Thyroid gland (tissue), 4 donors: ENCODE results near the gene ZNF644.

ENCODE experiments used
- CTCF ChIP-seq, 6 experiments: fragments of 200-600 bp in 3 of 6; fragments of 450-650 bp in 3 of 6; sonication (generic) in 3 of 6; IDR thresholded peaks; one replicate each; pipeline ENCODE4 v1.5.1; 2016 to 2019; ENCODE audit warnings: antibody characterized with exemption in 6 of 6, mild to moderate bottlenecking in 2 of 6, inconsistent platforms in 1 of 6, moderate library complexity in 1 of 6
- POLR2A ChIP-seq, 2 donors: fragments of 450-650 bp; IDR thresholded peaks; one replicate each; pipeline ENCODE4 v1.6.1; 2017; ENCODE audit warnings: antibody characterized with exemption in 2 of 2, mild to moderate bottlenecking in 2 of 2, moderate library complexity in 1 of 2

DNA sequence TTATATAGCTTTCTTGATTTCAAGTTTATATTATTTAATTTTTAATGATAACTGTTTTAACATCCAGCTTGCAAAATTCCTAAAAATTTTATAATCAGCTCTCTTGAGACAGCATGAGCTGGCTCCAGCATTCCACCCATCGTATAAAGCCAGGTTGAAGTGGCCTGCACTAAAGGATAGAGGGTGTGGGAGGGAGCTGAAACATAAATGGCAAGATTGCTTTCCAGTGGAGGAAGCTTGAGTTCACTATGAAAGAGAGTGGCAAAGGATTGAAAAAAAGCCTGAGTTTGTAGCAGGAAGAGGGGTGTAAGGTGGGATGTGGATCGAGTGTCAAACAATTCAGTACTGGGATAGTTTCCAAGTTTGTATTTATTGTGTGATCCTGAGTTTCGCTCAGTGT lies 48.5 kb upstream of the ZNF644 start:
- TF ChIP-seq POLR2A (IDR thresholded peaks at IDR 0.05): no peak
- TF ChIP-seq CTCF (IDR thresholded peaks at IDR 0.05): no peak
